Breast epithelium (tissue), 3 donors: ENCODE results near the gene LATS1.

Experiments used
- POLR2A ChIP-seq: fragments of 450-650 bp; IDR thresholded peaks from one replicate; pipeline ENCODE4 v1.6.1; 2016; ENCODE audit warnings: antibody characterized with exemption, mild to moderate bottlenecking, moderate library complexity
- TF ChIP-seq, protein P1 (sequence below), 3 donors: fragments of 450-650 bp; IDR thresholded peaks; one replicate each; pipeline ENCODE4 v1.5.1; 2016 to 2017; ENCODE audit warnings: antibody characterized with exemption in 3 of 3, mild to moderate bottlenecking in 3 of 3, moderate library complexity in 3 of 3

DNA sequence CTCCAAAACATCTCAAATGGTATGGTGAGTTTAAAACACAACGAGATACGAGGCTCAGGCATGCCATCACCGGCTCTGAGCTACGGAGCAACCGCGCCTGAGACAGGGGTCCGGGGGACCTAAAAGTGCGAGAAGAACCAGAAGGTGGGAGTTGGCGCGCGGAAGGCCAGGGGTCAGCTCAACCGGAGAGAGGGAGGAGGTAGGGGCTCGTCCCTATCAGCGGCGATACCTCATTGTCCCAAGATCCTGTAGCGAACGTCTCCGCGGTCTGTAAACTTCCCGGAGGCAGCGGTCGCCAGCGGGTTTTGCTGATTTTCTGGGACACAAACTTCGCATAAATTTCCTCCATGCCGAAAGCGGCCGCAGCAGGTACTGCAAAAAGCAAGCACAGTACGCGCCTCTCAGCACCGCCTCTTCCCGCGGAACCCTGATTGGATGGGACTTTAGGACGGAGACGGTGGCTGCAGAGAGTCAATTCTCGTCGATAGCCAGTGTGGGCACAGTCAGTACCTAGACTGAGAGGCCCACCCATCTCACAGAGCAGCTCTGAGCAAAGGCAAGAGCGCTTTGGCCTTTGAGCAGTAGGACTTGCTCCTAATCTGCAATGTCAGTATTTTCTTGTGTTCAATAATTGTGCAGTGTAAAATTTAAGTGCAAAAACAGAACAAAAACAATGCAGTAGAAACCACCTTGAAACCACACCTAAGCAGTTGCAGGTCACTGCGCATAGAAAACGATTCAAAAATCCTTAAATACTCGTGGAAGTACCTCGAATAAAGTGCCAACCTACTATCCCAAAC is 28.4 kb upstream of the LATS1 start, which contains the start of gene NUP43:
- TF ChIP-seq, protein P1, sequence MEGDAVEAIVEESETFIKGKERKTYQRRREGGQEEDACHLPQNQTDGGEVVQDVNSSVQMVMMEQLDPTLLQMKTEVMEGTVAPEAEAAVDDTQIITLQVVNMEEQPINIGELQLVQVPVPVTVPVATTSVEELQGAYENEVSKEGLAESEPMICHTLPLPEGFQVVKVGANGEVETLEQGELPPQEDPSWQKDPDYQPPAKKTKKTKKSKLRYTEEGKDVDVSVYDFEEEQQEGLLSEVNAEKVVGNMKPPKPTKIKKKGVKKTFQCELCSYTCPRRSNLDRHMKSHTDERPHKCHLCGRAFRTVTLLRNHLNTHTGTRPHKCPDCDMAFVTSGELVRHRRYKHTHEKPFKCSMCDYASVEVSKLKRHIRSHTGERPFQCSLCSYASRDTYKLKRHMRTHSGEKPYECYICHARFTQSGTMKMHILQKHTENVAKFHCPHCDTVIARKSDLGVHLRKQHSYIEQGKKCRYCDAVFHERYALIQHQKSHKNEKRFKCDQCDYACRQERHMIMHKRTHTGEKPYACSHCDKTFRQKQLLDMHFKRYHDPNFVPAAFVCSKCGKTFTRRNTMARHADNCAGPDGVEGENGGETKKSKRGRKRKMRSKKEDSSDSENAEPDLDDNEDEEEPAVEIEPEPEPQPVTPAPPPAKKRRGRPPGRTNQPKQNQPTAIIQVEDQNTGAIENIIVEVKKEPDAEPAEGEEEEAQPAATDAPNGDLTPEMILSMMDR (IDR thresholded peaks at IDR 0.05) = peak; percentile 76 to 81 (median 76)
- TF ChIP-seq POLR2A = no peak
